Panc1 (cell line): ENCODE measurements around the gene PRRG4. TPM values are rescaled to one million over a fixed set of nuclear protein-coding genes. Genes with fewer than 3 reads are reported as not detected.

ENCODE experiments used
- ATAC-seq: fragments of 200-7000 bp; cut with Tn5 transposase; 2 replicates; pipeline ENCODE4 v1.9.1; 2020; ENCODE audit warnings: mild to moderate bottlenecking, moderate library complexity
- BruUV-seq: library from RNA; stranded (reverse); fragments of 400-500 nt; replicated peaks from 2 replicates; lab custom pipeline; 2021; lab: Mats Ljungman, UMichigan
- CTCF ChIA-PET: fragments of 300-600 bp; sonication (Branson Sonifier 250); formaldehyde crosslinking; loops from one replicate; lab custom pipeline; 2022; ENCODE audit warnings: antibody characterized with exemption; lab: Charles Lee
- POLR2A ChIA-PET: fragments of 300-600 bp; sonication (Branson Sonifier 250); formaldehyde crosslinking; loops from one replicate; lab custom pipeline; 2022; ENCODE audit warnings: antibody characterized with exemption; lab: Charles Lee
- DNase-seq: peaks from one replicate; pipeline ENCODE4 v3.0.0-alpha.2; 2010; ENCODE audit warnings: low read depth, low spot score
- H3K27ac ChIP-seq: 2 replicates; pipeline ENCODE4 v1.5.1; 2011; ENCODE audit warnings: mild to moderate bottlenecking, low read length, inconsistent platforms
- H3K27me3 ChIP-seq: fragments of 200-500 bp; sonication (Bioruptor generic); 2 replicates; pipeline ENCODE4 v1.6.0; 2014; ENCODE audit warnings: low read length, inconsistent platforms; ENCODE audit not compliant: control insufficient read depth, insufficient read depth
- H3K36me3 ChIP-seq: fragments of 200-500 bp; sonication (Bioruptor generic); 2 replicates; pipeline ENCODE4 v1.5.1; 2014; ENCODE audit warnings: inconsistent platforms, mild to moderate bottlenecking, low read length, moderate library complexity; ENCODE audit not compliant: control insufficient read depth, insufficient read depth
- H3K4me1 ChIP-seq: 2 replicates; pipeline ENCODE4 v1.5.1; 2011; ENCODE audit warnings: inconsistent platforms, mild to moderate bottlenecking, low read length, moderate library complexity; ENCODE audit not compliant: control insufficient read depth, insufficient read depth
- H3K4me3 ChIP-seq, 2 experiments: 2 replicates each; pipeline ENCODE4 v1.5.1; 2011 to 2012; ENCODE audit warnings: low read depth in 2 of 2, low read length in 2 of 2, mild to moderate bottlenecking in 2 of 2, inconsistent platforms in 1 of 2, moderate library complexity in 1 of 2
- H3K9me3 ChIP-seq: fragments of 200-500 bp; sonication (Bioruptor generic); 2 replicates; pipeline ENCODE4 v1.5.1; 2014; ENCODE audit warnings: low read depth, mild to moderate bottlenecking, inconsistent platforms, low read length, moderate library complexity; ENCODE audit not compliant: control insufficient read depth, insufficient read depth
- POLR2AphosphoS5 ChIP-seq: IDR thresholded peaks from 2 replicates; pipeline ENCODE4 v1.6.1; 2012; ENCODE audit warnings: mild to moderate bottlenecking, low read depth, low read length, moderate library complexity
- REST ChIP-seq, 2 experiments: IDR thresholded peaks; 2 replicates each; pipeline ENCODE4 v1.6.1; 2011 to 2012; ENCODE audit warnings: low read depth in 2 of 2, control low read depth in 1 of 2, low read length in 1 of 2, mild to moderate bottlenecking in 1 of 2, moderate library complexity in 1 of 2; ENCODE audit not compliant: insufficient read depth in 1 of 2
- SIN3A ChIP-seq: IDR thresholded peaks from 2 replicates; pipeline ENCODE4 v1.6.1; 2012; ENCODE audit warnings: low read depth, mild to moderate bottlenecking, low read length, moderate library complexity, borderline replicate concordance; ENCODE audit not compliant: insufficient read depth
- TCF7L2 ChIP-seq: IDR thresholded peaks from 2 replicates; pipeline ENCODE4 v1.6.1; 2011; ENCODE audit warnings: mild to moderate bottlenecking, low read depth, low read length, inconsistent platforms
- in situ Hi-C: cut with HindIII; loops from 2 replicates; pipeline ENCODE4 v1.10.0; 2016; ENCODE audit warnings: low sequenced_read_pairs, low pct_unique_long_range_greater_than_20kb
- intact Hi-C: fragments of 100-400 bp; cut with micrococcal nuclease; formaldehyde crosslinking; loops from one replicate; pipeline ENCODE4 v1.10.0; 2022; ENCODE audit not compliant: unreplicated experiment
- total RNA-seq: library from RNA; stranded (reverse); gene quantifications from one replicate; pipeline ENCODE4 v1.2.1, GENCODE V29; 2021; ENCODE audit not compliant: unreplicated experiment
- TF ChIP-seq, protein P1 (sequence below): fragments of 450-650 bp; IDR thresholded peaks from 2 replicates; pipeline ENCODE4 v1.5.1; 2017; ENCODE audit warnings: mild to moderate bottlenecking

Gene PRRG4
- total RNA-seq, 1 experiment from 2014 or later = 0.87 TPM

- ATAC-seq (no peak), DNase-seq (no peak)
- in situ Hi-C loops = no loop called here
- intact Hi-C loops = no loop called here
- Histone ChIP-seq H3K27ac (no peak overlapping the region), H3K9me3 (no peaks in the 10 kb centered on the region), H3K4me3 (no peak overlapping the region), H3K36me3 (no peaks in the 10 kb centered on the region), H3K4me1 (no peaks in the 10 kb centered on the region), H3K27me3 (no peaks in the 10 kb centered on the region; the same call in 1 of the 2 replicates)
- TF ChIP-seq, protein P1, sequence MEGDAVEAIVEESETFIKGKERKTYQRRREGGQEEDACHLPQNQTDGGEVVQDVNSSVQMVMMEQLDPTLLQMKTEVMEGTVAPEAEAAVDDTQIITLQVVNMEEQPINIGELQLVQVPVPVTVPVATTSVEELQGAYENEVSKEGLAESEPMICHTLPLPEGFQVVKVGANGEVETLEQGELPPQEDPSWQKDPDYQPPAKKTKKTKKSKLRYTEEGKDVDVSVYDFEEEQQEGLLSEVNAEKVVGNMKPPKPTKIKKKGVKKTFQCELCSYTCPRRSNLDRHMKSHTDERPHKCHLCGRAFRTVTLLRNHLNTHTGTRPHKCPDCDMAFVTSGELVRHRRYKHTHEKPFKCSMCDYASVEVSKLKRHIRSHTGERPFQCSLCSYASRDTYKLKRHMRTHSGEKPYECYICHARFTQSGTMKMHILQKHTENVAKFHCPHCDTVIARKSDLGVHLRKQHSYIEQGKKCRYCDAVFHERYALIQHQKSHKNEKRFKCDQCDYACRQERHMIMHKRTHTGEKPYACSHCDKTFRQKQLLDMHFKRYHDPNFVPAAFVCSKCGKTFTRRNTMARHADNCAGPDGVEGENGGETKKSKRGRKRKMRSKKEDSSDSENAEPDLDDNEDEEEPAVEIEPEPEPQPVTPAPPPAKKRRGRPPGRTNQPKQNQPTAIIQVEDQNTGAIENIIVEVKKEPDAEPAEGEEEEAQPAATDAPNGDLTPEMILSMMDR = no peak
- TF ChIP-seq POLR2AphosphoS5 = no peak
- no peak for TF ChIP-seq TCF7L2
- no peak for TF ChIP-seq SIN3A
- TF ChIP-seq REST (IDR thresholded peaks at IDR 0.05; ENCODE audit: insufficient read depth in 1 of 2, low read depth in 2 of 2, low read length in 1 of 2) = no peak
- POLR2A ChIA-PET = no interaction called here
- CTCF ChIA-PET = no interaction called here
- no TSS peak for BruUV-seq
Measured at GRCh38 chr11:32817181-32817851, 12.4 kb upstream of the PRRG4 start.

DNA sequence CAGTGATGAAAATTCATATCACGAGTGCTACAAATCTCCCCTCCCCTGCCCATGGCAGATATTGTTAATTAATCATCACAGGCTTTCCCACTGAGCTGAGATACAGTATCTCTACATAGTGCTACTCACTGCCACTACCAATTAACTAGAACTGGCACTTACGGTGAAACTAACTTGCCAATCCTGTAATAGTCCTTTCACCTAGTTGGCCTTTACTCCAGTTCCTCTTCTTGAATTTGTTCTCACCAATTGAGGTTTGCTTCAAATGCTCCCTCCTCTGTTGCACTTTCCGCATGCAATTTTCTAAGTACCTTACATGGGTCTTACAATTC is 11.9 kb upstream of the PRRG4 start:
- Histone ChIP-seq H3K36me3 (no peaks in the 10 kb centered on the region), H3K27ac (no peak overlapping the region), H3K9me3 (no peaks in the 10 kb centered on the region), H3K4me1 (no peaks in the 10 kb centered on the region), H3K4me3 (no peak overlapping the region), H3K27me3 (no peaks in the 10 kb centered on the region; the same call in 1 of the 2 replicates)
- in situ Hi-C loops (no loop called here), intact Hi-C loops (no loop called here)
- ChIA-PET POLR2A (no interaction called here), CTCF (no interaction called here)
- DNase-seq = no peak
- TF ChIP-seq POLR2AphosphoS5 = no peak
- TF ChIP-seq, protein P1 = no peak
- no peak for TF ChIP-seq SIN3A
- no peak for TF ChIP-seq REST (IDR thresholded peaks at IDR 0.05; ENCODE audit: insufficient read depth in 1 of 2, low read depth in 2 of 2, low read length in 1 of 2)
- no peak for TF ChIP-seq TCF7L2
- no peak for ATAC-seq
- BruUV-seq = no TSS peak
